Medulla oblongata (tissue), 1 donor: ENCODE results near the gene ACSL6.

Source experiments
- DNase-seq: peaks from one replicate; pipeline ENCODE4 v3.0.0-alpha.2; 2015; ENCODE audit errors: extremely low spot score

The ACSL6 gene

GRCh38 chr5:132016721-132017250 is 5.3 kb upstream of the ACSL6 start:
- DNase-seq, result no peak

- no peak for DNase-seq
These were observed 2.3 kb upstream of the ACSL6 start for GRCh38 chr5:132013711-132014110.

- DNase-seq, result no peak
These were observed 1.7 kb upstream of the ACSL6 start for GRCh38 chr5:132013006-132013689.

- no peak for DNase-seq
These were observed 1.0 kb upstream of the ACSL6 start for GRCh38 chr5:132012371-132013005.

- no peak for DNase-seq
These were observed 353 bp downstream of the ACSL6 start for GRCh38 chr5:132010989-132011621.

GRCh38 chr5:132010645-132010988 is 841 bp downstream of the ACSL6 start:
- DNase-seq, result no peak

- DNase-seq, result no peak
These were observed 1.6 kb downstream of the ACSL6 start for GRCh38 chr5:132009706-132010405.

GRCh38 chr5:132008961-132009680 is 2.3 kb downstream of the ACSL6 start:
- no peak for DNase-seq

GRCh38 chr5:132008163-132008473 is 3.3 kb downstream of the ACSL6 start:
- DNase-seq, result no peak

GRCh38 chr5:132007399-132008162 is 3.9 kb downstream of the ACSL6 start:
- DNase-seq, result peak; percentile 94

- DNase-seq, result no peak
These were observed 4.9 kb downstream of the ACSL6 start for GRCh38 chr5:132006331-132007120.

- DNase-seq, result no peak
These were observed 5.9 kb downstream of the ACSL6 start for GRCh38 chr5:132005591-132005990.

GRCh38 chr5:132003982-132004381 is 7.5 kb downstream of the ACSL6 start:
- peak; percentile 56 for DNase-seq

- DNase-seq, result peak; percentile 97
These were observed 8.2 kb downstream of the ACSL6 start for GRCh38 chr5:132003170-132003744.

- no peak for DNase-seq
These were observed 8.7 kb downstream of the ACSL6 start for GRCh38 chr5:132002757-132003156.

GRCh38 chr5:132001647-132002561 is 9.6 kb downstream of the ACSL6 start:
- DNase-seq, result no peak

GRCh38 chr5:132000677-132001453 is 10.6 kb downstream of the ACSL6 start:
- DNase-seq, result no peak

- DNase-seq, result no peak
These were observed 11.3 kb downstream of the ACSL6 start for GRCh38 chr5:132000241-132000490.
